Common myeloid progenitor, CD34-positive (primary cell): ENCODE measurements around the gene PTPN1.
"Not testable (repeated sequence)": the region's sequence is repeated elsewhere in the genome, so short reads cannot be mapped to it uniquely, and the experiment has no call there.

Experiments
- CTCF ChIA-PET: fragments of 350-600 bp; sonication (Branson Sonifier 250); formaldehyde crosslinking; loops from one replicate; lab custom pipeline; 2021; ENCODE audit warnings: antibody characterized with exemption; lab: Charles Lee
- POLR2A ChIA-PET: fragments of 350-600 bp; sonication (Branson Sonifier 250); formaldehyde crosslinking; loops from one replicate; lab custom pipeline; 2021; ENCODE audit warnings: antibody characterized with exemption; lab: Charles Lee
- DNase-seq, 3 donors: peaks; one replicate each; pipeline versions ENCODE4 v3.0.0 to v3.0.0-alpha.2; 2013
- H3K27ac ChIP-seq, 2 experiments: 1 replicate in 1 of 2; 2 replicates in 1 of 2; pipeline ENCODE4 v1.7.0; 2013; ENCODE audit warnings: inconsistent platforms in 2 of 2, low read length in 2 of 2, mild to moderate bottlenecking in 2 of 2, low read depth in 1 of 2, moderate library complexity in 1 of 2; ENCODE audit not compliant: severe bottlenecking in 2 of 2, insufficient read depth in 1 of 2, poor library complexity in 1 of 2
- H3K27me3 ChIP-seq, 5 experiments: replicated peaks in 2 of 5; 1 replicate in 3 of 5; 2 replicates in 2 of 5; pipeline versions ENCODE4 v1.6.1 to v1.7.0; 2013; ENCODE audit warnings: low read length in 4 of 5, mild to moderate bottlenecking in 2 of 5, moderate library complexity in 2 of 5, inconsistent platforms in 1 of 5; ENCODE audit not compliant: insufficient read depth in 5 of 5, control insufficient read depth in 4 of 5
- H3K36me3 ChIP-seq, 4 experiments: 1 replicate in 2 of 4; 2 replicates in 2 of 4; pipeline versions ENCODE4 v1.6.1 to v1.7.0; 2013; ENCODE audit warnings: low read length in 3 of 4, control low read depth in 1 of 4, mild to moderate bottlenecking in 1 of 4; ENCODE audit not compliant: control insufficient read depth in 4 of 4, insufficient read depth in 4 of 4
- H3K4me1 ChIP-seq, 4 experiments: 1 replicate in 3 of 4; 2 replicates in 1 of 4; pipeline versions ENCODE4 v1.6.1 to v1.7.1; 2013; ENCODE audit warnings: low read length in 3 of 4, mild to moderate bottlenecking in 3 of 4, control low read depth in 1 of 4, inconsistent platforms in 1 of 4, moderate library complexity in 1 of 4; ENCODE audit not compliant: control insufficient read depth in 4 of 4, insufficient read depth in 4 of 4; ENCODE audit errors: control extremely low read depth in 1 of 4
- H3K4me3 ChIP-seq, 7 experiments: 1 replicate in 4 of 7; 2 replicates in 3 of 7; pipeline versions ENCODE4 v1.5.1 to v1.7.0; 2013; ENCODE audit warnings: mild to moderate bottlenecking in 7 of 7, low read length in 6 of 7, moderate library complexity in 6 of 7, inconsistent platforms in 2 of 7, low read depth in 2 of 7, control low read depth in 1 of 7; ENCODE audit not compliant: insufficient read depth in 4 of 7, control insufficient read depth in 1 of 7; ENCODE audit errors: extremely low read depth in 1 of 7
- H3K9me3 ChIP-seq, 5 experiments: 1 replicate in 4 of 5; 2 replicates in 1 of 5; pipeline versions ENCODE4 v1.6.1 to v1.7.1; 2013; ENCODE audit warnings: low read length in 4 of 5, mild to moderate bottlenecking in 2 of 5, inconsistent platforms in 1 of 5, low read depth in 1 of 5, moderate library complexity in 1 of 5; ENCODE audit not compliant: control insufficient read depth in 4 of 5, insufficient read depth in 2 of 5; ENCODE audit errors: control extremely low read depth in 1 of 5
- WGBS: methylation state at CpG from one replicate; pipeline ENCODE4 v1.1.5; 2013; ENCODE audit not compliant: insufficient coverage; 5-methylcytosine and 5-hydroxymethylcytosine counted together

The PTPN1 gene

DNA sequence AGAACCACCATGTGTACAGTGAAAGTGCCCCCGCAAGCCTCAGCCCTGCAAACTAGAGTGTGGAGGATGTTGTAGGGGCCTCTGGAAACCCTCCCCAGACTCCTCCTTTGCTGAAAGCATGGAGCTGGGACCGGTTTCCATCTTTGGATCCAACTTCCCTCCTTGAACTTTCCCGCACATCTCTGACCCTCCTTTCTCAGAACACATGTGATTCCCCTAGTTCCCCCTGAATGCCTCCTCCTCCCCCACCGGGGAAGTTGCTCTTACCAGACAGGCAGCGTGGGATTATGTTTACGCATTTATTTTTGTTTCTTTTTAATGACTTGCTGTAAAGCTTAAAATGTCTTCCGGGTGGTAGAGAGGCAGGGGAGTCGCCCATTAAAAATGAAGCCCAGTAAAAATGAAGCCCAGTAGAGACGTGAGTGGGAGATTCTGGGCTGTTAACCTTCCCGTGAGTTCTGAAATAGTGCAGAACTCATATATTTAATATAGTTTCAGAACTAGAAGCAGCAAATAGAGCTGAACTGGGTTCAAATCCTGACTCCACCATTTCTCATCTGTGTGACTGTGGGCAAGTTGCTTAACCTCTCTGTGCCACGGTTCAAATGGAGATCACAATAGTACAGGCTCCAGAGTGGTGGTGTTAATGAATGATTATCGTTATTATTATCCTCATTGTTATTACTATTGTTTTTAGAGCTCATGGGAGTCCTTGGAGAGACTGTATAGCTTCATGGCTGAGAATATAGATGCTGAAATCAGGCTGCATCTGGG, 8.0 kb upstream of the PTPN1 start:
- no peak for DNase-seq
- H3K4me3 ChIP-seq = no peak overlapping the region
- 86% methylated on average over 6 of the region's 12 CpGs for WGBS
- CTCF ChIA-PET = interaction anchor here (1.3 to 32.0 kb wide), 8 partner anchors 11 to 323 kb away, joined by 3 to 906 read pairs (median 5); no protein-coding TSS in a partner anchor
- H3K27ac ChIP-seq = no peak overlapping the region
- no peaks in the 10 kb centered on the region for H3K27me3 ChIP-seq
- H3K9me3 ChIP-seq = no peaks in the 10 kb centered on the region
- H3K36me3 ChIP-seq = no peaks in the 10 kb centered on the region
- POLR2A ChIA-PET = interaction anchor here (0.5 kb wide), 1 partner anchor 48 kb away, joined by 4 read pairs; no protein-coding TSS in a partner anchor
- H3K4me1 ChIP-seq = peaks cover 3 to 37% (median 9%) of the 10 kb centered on the region in 4 experiments

DNA sequence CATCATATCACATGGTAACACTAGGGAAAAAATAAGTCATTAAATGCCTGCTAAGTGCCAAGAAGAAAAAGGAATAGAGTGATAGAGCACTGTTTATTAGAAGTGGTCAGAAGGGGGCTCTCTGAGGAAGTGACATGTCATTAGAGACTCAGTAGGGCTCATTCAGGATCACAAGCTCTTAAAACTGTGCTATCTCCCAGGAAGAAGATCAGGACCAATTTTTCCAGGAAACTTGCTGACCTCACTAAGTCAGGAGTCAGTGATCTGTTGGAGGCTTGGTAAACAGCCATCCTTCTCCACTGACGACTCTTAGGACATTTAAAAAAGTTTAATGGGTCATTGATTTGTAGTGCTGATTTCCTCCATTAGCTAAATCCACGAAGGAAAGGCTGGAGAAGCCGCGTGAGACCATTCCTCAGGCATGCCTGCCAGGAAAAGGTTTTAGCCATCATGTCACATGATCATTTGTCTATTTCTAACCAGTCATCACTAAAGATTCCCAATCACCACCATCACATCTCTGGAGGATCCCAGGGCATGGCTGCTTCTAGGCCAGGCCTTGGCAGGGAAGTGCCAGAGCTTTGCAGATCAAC, 5.9 kb upstream of the PTPN1 start:
- H3K36me3 ChIP-seq = no peaks in the 10 kb centered on the region
- DNase-seq = no peak
- no peaks in the 10 kb centered on the region for H3K27me3 ChIP-seq
- peak overlapping the region in 1 of 2 experiments; percentile 5 for H3K27ac ChIP-seq
- ChIA-PET CTCF (interaction anchor here (0.8 to 32.0 kb wide), 13 partner anchors 11 to 84 kb away, joined by 3 to 906 read pairs (median 6); no protein-coding TSS in a partner anchor), POLR2A (interaction anchor here (1.1 kb wide), 1 partner anchor 11 kb away, joined by 3 read pairs; no protein-coding TSS in a partner anchor)
- peak overlapping the region in 1 of 7 experiments; percentile 21 for H3K4me3 ChIP-seq
- WGBS = 94% methylated on average over 3 of the region's 4 CpGs
- no peaks in the 10 kb centered on the region for H3K9me3 ChIP-seq
- peaks cover 3 to 32% (median 8%) of the 10 kb centered on the region in 4 experiments for H3K4me1 ChIP-seq

GRCh38 chr20:50506270-50506579, 4.0 kb upstream of the PTPN1 start:
- no peaks in the 10 kb centered on the region for H3K9me3 ChIP-seq
- H3K4me3 ChIP-seq = no peak overlapping the region
- CTCF ChIA-PET = interaction anchor here (0.9 to 32.0 kb wide), 9 partner anchors 9 to 383 kb away, joined by 3 to 906 read pairs (median 4); no protein-coding TSS in a partner anchor
- no peaks in the 10 kb centered on the region for H3K27me3 ChIP-seq
- POLR2A ChIA-PET = no interaction called here
- DNase-seq = no peak
- no peak overlapping the region for H3K27ac ChIP-seq
- H3K36me3 ChIP-seq = no peaks in the 10 kb centered on the region
- peaks cover 6 to 41% (median 18%) of the 10 kb centered on the region in 4 experiments for H3K4me1 ChIP-seq
- 100% methylated on average over 1 of the region's 3 CpGs for WGBS

DNA sequence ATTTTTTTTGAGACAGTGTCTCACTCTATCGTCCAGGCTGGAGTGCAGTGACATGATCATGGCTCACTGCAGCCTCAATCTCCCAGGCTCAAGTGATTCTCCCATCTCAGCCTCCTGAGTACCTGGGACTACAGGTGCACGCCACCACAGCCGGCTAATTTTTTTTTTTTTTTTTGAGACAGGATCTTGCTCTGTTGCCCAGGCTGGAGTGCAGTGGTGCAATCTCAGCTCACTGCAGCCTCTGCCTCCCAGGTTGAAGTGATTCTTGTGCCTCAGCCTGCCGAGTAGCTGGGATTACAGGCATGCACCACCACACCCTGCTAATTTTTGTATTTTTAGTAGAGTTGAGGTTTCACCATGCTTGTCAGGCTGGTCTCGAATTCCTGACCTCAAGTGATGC, 2.4 kb upstream of the PTPN1 start:
- H3K4me3 ChIP-seq, H3K36me3 ChIP-seq, DNase-seq, POLR2A ChIA-PET, H3K27ac ChIP-seq, H3K27me3 ChIP-seq, H3K9me3 ChIP-seq: not testable (repeated sequence)
- 100% methylated on average over 3 of the region's 5 CpGs for WGBS
- CTCF ChIA-PET = interaction anchor here (0.7 to 32.0 kb wide), 3 partner anchors 20 to 72 kb away, joined by 3 to 906 read pairs (median 3); no protein-coding TSS in a partner anchor
- peaks cover 16 to 48% (median 28%) of the 10 kb centered on the region in 4 experiments for H3K4me1 ChIP-seq

DNA sequence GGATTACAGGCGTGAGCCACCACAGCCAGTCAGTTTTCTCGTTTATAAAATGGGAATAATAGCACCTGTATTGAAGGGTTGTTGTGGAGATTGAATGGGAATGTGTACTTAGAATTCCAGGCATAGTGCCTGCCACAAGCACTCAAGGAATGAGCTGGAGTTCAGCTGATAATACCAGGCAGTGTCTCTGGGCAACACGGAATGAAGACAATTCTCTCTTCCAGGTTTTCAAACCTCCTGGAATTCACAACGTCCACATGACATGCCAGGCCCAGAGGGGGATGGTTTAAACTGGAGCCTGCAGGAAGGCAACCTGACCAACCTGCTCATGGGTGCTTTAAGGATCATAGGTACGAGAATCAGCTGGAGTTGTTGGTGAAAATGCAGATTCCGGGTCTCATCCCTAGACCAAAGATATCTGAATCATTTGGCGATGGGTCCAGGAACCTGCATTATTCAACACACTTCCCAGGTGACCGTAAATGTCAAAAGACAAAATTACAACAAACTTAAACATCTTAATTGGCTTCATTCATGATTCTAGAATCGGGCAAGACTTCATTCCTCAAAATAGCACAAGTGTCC, 1.9 kb upstream of the PTPN1 start:
- Histone ChIP-seq H3K27me3 (no peaks in the 10 kb centered on the region), H3K27ac (no peak overlapping the region), H3K4me1 (peaks cover 19 to 49% (median 30%) of the 10 kb centered on the region in 4 experiments), H3K9me3 (no peaks in the 10 kb centered on the region), H3K4me3 (no peak overlapping the region), H3K36me3 (no peaks in the 10 kb centered on the region)
- WGBS = 100% methylated on average over 7 of the region's 9 CpGs
- CTCF ChIA-PET = interaction anchor here (1.5 to 32.0 kb wide), 2 partner anchors 42 to 71 kb away, joined by 3 to 906 read pairs; no protein-coding TSS in a partner anchor
- POLR2A ChIA-PET = no interaction called here
- DNase-seq = no peak

DNA sequence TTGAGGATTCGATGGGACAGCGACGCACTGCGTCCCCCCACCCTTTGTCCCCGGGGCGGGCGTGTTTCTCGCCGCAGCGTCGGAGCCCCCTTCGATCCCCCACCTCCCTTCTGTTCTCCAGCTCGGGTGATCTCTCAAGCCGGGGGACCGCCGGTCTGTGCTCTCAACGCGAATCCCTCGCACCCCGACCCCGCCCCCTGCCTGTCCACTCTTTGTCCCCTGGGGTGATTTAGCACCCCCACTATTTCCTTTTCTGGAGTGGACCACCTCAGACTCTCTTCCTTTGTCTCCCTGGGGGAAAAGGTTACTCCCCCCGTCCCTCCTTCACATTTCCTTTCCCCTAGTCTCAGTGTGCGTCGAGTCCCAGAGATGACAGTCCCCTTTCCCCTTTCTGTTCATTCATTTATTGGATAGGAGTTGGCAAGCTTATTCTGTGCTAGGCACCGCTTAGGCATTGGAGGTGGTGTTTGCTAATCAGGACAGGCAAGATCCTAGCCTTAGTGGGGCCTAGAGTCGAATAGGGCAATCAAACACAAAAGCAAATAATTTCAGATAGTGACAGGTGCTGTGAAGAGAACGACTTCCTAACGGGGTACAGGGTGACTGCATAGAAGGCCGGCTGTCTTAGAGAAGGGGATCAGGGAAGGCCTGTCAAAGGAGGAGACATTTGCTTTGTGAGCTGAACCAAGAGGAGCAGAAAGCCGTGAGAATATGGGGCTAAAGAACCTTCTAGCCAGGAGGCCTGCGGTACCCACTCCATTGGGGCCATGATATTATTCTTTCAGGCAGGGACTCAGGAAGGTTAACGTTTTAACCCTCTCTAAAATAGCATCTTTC, 741 bp downstream of the PTPN1 start:
- Histone ChIP-seq H3K4me1 (peaks cover 26 to 60% (median 41%) of the 10 kb centered on the region in 4 experiments), H3K27me3 (no peaks in the 10 kb centered on the region), H3K9me3 (no peaks in the 10 kb centered on the region), H3K4me3 (peak overlapping the region; percentile 85 to 99 (median 96)), H3K27ac (peak overlapping the region; percentile 89 to 93), H3K36me3 (peaks cover 0 to 4% (median under 1%) of the 10 kb centered on the region in 4 experiments)
- 10% methylated on average over 22 of the region's 32 CpGs for WGBS
- ChIA-PET CTCF (interaction anchor here (1.0 to 32.0 kb wide), 9 partner anchors 8 to 78 kb away, joined by 3 to 906 read pairs (median 4); no protein-coding TSS in a partner anchor), POLR2A (interaction anchor here (1.0 to 1.6 kb wide), 3 partner anchors 8 to 25 kb away, joined by 3 to 5 read pairs (median 3); no protein-coding TSS in a partner anchor)
- peak in 2 of 3 donors; percentile 18 to 29 for DNase-seq
